ENCODE data around the gene FAM89A. TPM values are rescaled to one million over a fixed set of nuclear protein-coding genes. Genes with fewer than 3 reads are reported as not detected.

The FAM89A gene
- polyA plus RNA-seq, 1 of the 3 experiments (the other 2 are of a cell fraction): 2.7 TPM

- H3K9ac ChIP-seq: no peak overlapping the region
- no peaks in the 10 kb centered on the region for H3K9me3 ChIP-seq
- H3K27me3 ChIP-seq (ENCODE audit: insufficient read depth): no peaks in the 10 kb centered on the region
- ChIA-PET CTCF (no interaction called here), POLR2A (no interaction called here)
- no peak overlapping the region for H3K4me3 ChIP-seq (ENCODE audit: low read depth in 2 of 2, low read length in 1 of 2)
- TF ChIP-seq RFX5 (IDR thresholded peaks at IDR 0.05; ENCODE audit: low read length): no peak
- TF ChIP-seq SIN3A (IDR thresholded peaks at IDR 0.05; ENCODE audit: borderline replicate concordance, low read depth, low read length): no peak
- TF ChIP-seq TEAD4 (IDR thresholded peaks at IDR 0.05; ENCODE audit: borderline replicate concordance, insufficient read depth): no peak
- TF ChIP-seq YY1 (IDR thresholded peaks at IDR 0.05; ENCODE audit: low read depth): no peak
- TF ChIP-seq ZBTB33 (IDR thresholded peaks at IDR 0.05; ENCODE audit: borderline replicate concordance, low read depth): no peak
- no peak for TF ChIP-seq CHD2 (IDR thresholded peaks at IDR 0.05; ENCODE audit: low read length, partially characterized antibody)
- no peak for TF ChIP-seq RXRA (IDR thresholded peaks at IDR 0.05; ENCODE audit: borderline replicate concordance, low read depth)
- TF ChIP-seq EP300 (IDR thresholded peaks at IDR 0.05; ENCODE audit: borderline replicate concordance in 1 of 2, low read depth in 1 of 2, low read length in 1 of 2): no peak
- no peak for TF ChIP-seq GATA2 (CRISPR knock-in tag; IDR thresholded peaks at IDR 0.05)
- no peak for TF ChIP-seq USF1 (IDR thresholded peaks at IDR 0.05; ENCODE audit: borderline replicate concordance, low read depth)
- TF ChIP-seq PBX3 (IDR thresholded peaks at IDR 0.05): no peak
- no peak for TF ChIP-seq RCOR1 (IDR thresholded peaks at IDR 0.05; ENCODE audit: low read length)
- no peak for TF ChIP-seq IRF3 (IDR thresholded peaks at IDR 0.05; ENCODE audit: low read depth, low read length)
- TF ChIP-seq EZH2phosphoT487 (IDR thresholded peaks at IDR 0.05; ENCODE audit: borderline replicate concordance, low read depth): no peak
- no peak for TF ChIP-seq USF2 (IDR thresholded peaks at IDR 0.05; ENCODE audit: borderline replicate concordance, low read depth, low read length)
- no peak for TF ChIP-seq FOXM1 (IDR thresholded peaks at IDR 0.05; ENCODE audit: low read depth)
- no peak for TF ChIP-seq TAF1 (IDR thresholded peaks at IDR 0.05; ENCODE audit: borderline replicate concordance, low read depth, low read length)
- TF ChIP-seq NFIC (IDR thresholded peaks at IDR 0.05; ENCODE audit: borderline replicate concordance): no peak
- no peak for TF ChIP-seq MEF2A (IDR thresholded peaks at IDR 0.05; ENCODE audit: borderline replicate concordance, low read depth)
- no peaks in the 10 kb centered on the region for H3K79me2 ChIP-seq (ENCODE audit: insufficient read depth)
- no peaks in the 10 kb centered on the region for H3K4me1 ChIP-seq (ENCODE audit: control insufficient read depth in 1 of 2, insufficient read depth in 2 of 2, low read depth in 1 of 2, low read length in 1 of 2)
- H4K20me1 ChIP-seq (ENCODE audit: insufficient read depth): no peaks in the 10 kb centered on the region
- no peak overlapping the region for H2AFZ ChIP-seq (ENCODE audit: low read depth)
- no peaks in the 10 kb centered on the region for H3F3A ChIP-seq (replicated peaks; ENCODE audit: insufficient read depth)
- DNase-seq: no peak
- no peaks in the 10 kb centered on the region for H3K9me2 ChIP-seq
- H3K36me3 ChIP-seq (replicated peaks in 1 of 2; ENCODE audit: control insufficient read depth in 1 of 2, insufficient read depth in 2 of 2, low read length in 1 of 2): no peaks in the 10 kb centered on the region
- H3K4me2 ChIP-seq: no peak overlapping the region
- H3K27ac ChIP-seq (ENCODE audit: low read depth in 2 of 2, low read length in 1 of 2): no peak overlapping the region
- WGBS (ENCODE audit: low lambda C conversion rate): 33% methylated on average over 3 of the region's 6 CpGs
These were observed 35.0 kb upstream of the FAM89A start for GRCh38 chr1:231075020-231075419.
